Measurements from ENCODE around the gene ASAP2. TPM values are rescaled to one million over a fixed set of nuclear protein-coding genes. Genes with fewer than 3 reads are reported as not detected.

The ASAP2 gene
- total RNA-seq, 2 experiments from 2014 or later = 0.16 TPM; not detected in 1

DNA sequence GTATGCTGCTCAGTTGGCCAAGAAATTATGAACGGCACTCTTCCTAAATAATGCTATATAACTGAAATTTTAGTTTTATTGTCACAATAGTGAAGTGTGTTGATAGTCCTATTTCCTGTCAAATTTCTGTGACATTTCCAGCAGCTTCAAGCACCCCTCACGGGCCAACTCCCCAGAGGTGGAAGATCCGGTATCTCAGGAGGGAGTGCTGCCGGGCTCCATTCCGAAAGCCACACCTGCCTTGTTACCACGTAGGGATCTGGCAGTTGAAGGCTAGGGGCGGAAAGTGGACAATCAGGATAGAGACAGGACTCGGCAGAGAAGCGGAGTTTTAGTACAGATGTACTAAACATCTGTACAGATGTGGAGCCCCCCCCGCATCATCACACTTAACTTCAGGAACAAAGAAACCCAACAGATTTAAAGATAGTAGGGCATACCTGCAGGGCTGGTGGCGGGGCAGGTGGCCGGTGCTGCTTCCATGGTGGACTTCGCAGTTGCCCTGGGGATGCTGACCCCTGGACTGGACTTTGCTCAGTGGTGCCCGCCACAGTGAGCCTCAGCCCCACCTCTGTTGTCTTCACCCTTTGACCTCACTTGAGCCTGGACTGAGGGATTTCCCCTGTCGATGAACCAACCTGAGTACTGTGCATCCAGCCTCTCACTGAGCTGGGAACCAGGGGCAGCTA, 22.3 kb downstream of the ASAP2 start:
- Mint-ChIP-seq H3K4me3 (no peak overlapping the region), H3K27ac (no peak overlapping the region), H3K9me3 (no peaks in the 10 kb centered on the region), H3K4me1 (ENCODE audit: low read depth) (no peaks in the 10 kb centered on the region), H3K27me3 (peaks cover 25% of the 10 kb centered on the region), H3K36me3 (ENCODE audit: low read depth) (no peaks in the 10 kb centered on the region)
- no peak for ATAC-seq (ENCODE audit: poor library complexity)
- no peak overlapping the region for H3K4me3 ChIP-seq (ENCODE audit: low read length)
- no peak for DNase-seq
- intact Hi-C loops (cut with DNase I, micrococcal nuclease) = no loop called here
- H3K9me3 ChIP-seq (ENCODE audit: control insufficient read depth in 1 of 2, insufficient read depth in 1 of 2, low read length in 2 of 2) = no peaks in the 10 kb centered on the region
- no peaks in the 10 kb centered on the region for H3K4me1 ChIP-seq (ENCODE audit: insufficient read depth, low read length)
- POLR2A ChIA-PET = no interaction called here
- TF ChIP-seq, protein P1, sequence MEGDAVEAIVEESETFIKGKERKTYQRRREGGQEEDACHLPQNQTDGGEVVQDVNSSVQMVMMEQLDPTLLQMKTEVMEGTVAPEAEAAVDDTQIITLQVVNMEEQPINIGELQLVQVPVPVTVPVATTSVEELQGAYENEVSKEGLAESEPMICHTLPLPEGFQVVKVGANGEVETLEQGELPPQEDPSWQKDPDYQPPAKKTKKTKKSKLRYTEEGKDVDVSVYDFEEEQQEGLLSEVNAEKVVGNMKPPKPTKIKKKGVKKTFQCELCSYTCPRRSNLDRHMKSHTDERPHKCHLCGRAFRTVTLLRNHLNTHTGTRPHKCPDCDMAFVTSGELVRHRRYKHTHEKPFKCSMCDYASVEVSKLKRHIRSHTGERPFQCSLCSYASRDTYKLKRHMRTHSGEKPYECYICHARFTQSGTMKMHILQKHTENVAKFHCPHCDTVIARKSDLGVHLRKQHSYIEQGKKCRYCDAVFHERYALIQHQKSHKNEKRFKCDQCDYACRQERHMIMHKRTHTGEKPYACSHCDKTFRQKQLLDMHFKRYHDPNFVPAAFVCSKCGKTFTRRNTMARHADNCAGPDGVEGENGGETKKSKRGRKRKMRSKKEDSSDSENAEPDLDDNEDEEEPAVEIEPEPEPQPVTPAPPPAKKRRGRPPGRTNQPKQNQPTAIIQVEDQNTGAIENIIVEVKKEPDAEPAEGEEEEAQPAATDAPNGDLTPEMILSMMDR (IDR thresholded peaks at IDR 0.05) = no peak
- CTCF ChIA-PET = no interaction called here
- no peak overlapping the region for H3K27ac ChIP-seq (ENCODE audit: low read depth in 1 of 2, low read length in 2 of 2)
- H3K36me3 ChIP-seq (ENCODE audit: insufficient read depth, low read length) = no peaks in the 10 kb centered on the region
- peaks cover 0 to 10% of the 10 kb centered on the region in 2 experiments for H3K27me3 ChIP-seq (ENCODE audit: control insufficient read depth in 1 of 2, insufficient read depth in 2 of 2, low read length in 2 of 2)

DNA sequence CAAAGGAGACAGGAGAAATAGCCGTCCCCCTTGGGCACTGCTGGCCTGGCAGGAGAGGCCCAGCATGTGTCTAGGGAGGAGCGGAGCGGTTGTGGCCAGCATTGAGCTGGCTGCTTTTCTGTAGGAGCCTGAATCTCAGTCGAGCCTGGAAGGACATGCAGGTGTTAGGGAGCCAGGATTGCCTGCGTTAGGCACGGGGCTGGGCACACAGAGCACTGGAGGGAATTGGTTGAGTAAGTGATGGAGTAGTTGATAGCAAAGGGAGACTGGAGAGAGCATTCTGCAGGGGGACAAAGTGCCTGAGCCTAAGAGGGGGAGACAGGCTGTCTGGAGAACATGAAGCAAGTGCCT, 22.8 kb downstream of the ASAP2 start:
- H3K4me1 Mint-ChIP-seq (ENCODE audit: low read depth) = no peaks in the 10 kb centered on the region
- intact Hi-C loops (cut with DNase I, micrococcal nuclease) = no loop called here
- CTCF ChIA-PET = no interaction called here
- POLR2A ChIA-PET = no interaction called here
- H3K4me3 Mint-ChIP-seq = no peak overlapping the region
- H3K9me3 Mint-ChIP-seq = no peaks in the 10 kb centered on the region
- ATAC-seq (ENCODE audit: poor library complexity) (no peak), DNase-seq (no peak)
- H3K36me3 Mint-ChIP-seq (ENCODE audit: low read depth) = no peaks in the 10 kb centered on the region
- Histone ChIP-seq H3K9me3 (ENCODE audit: control insufficient read depth in 1 of 2, insufficient read depth in 1 of 2, low read length in 2 of 2) (no peaks in the 10 kb centered on the region), H3K4me1 (ENCODE audit: insufficient read depth, low read length) (no peaks in the 10 kb centered on the region), H3K27ac (ENCODE audit: low read depth in 1 of 2, low read length in 2 of 2) (no peak overlapping the region), H3K4me3 (ENCODE audit: low read length) (no peak overlapping the region), H3K27me3 (ENCODE audit: control insufficient read depth in 1 of 2, insufficient read depth in 2 of 2, low read length in 2 of 2) (peaks cover 0 to 10% of the 10 kb centered on the region in 2 experiments), H3K36me3 (ENCODE audit: insufficient read depth, low read length) (no peaks in the 10 kb centered on the region)
- H3K27ac Mint-ChIP-seq = no peak overlapping the region
- TF ChIP-seq, protein P1 (IDR thresholded peaks at IDR 0.05) = no peak
- peaks cover 25% of the 10 kb centered on the region for H3K27me3 Mint-ChIP-seq

DNA sequence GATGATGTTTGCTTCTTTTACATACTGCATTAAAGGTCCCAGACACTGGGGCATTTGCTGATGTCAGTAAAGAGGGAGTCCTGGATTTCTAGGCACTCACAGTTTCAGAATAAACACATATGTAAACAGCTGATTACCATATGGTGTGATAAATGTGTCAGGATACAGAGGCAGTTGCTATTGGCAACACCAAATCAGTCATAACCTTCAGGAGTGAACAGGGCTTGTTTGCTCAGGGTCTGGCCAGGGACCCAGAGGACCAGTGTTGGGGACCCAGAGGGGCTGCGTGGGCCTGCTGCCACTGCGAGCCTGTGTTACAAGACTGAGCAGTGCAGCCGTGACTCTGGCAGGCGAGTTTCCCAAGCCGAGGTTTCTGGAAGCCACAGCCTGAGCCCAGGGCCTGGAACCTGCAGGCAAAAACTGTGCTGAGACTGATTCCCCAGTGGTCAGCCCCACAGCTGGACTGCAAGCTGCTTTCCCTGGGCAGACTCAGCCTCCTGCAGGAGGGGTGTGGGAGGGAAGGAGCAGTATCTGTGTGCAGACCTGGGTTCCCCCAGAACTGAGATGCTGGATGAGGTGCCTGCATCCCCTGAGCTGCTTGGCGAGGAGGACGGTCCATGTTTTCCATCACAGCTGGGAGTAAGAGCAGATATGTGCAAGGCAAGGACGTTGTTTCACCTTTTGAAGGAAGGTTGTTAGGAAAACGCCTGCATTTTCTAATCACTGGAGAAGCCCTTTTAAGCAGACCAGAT, 23.6 kb downstream of the ASAP2 start:
- peaks cover 25% of the 10 kb centered on the region for H3K27me3 Mint-ChIP-seq

More for the DNA sequence above, 23.6 kb downstream of the ASAP2 start:
- no peak overlapping the region for H3K27ac Mint-ChIP-seq
- no peak overlapping the region for H3K4me3 Mint-ChIP-seq
- TF ChIP-seq, protein P1 (IDR thresholded peaks at IDR 0.05) = no peak
- no peaks in the 10 kb centered on the region for H3K4me1 Mint-ChIP-seq (ENCODE audit: low read depth)
- H3K4me3 ChIP-seq (ENCODE audit: low read length) = no peak overlapping the region
- no peaks in the 10 kb centered on the region for H3K9me3 ChIP-seq (ENCODE audit: control insufficient read depth in 1 of 2, insufficient read depth in 1 of 2, low read length in 2 of 2)
- ChIA-PET CTCF (no interaction called here), POLR2A (no interaction called here)
- DNase-seq (no peak), ATAC-seq (ENCODE audit: poor library complexity) (no peak)
- peaks cover 0 to 10% of the 10 kb centered on the region in 2 experiments for H3K27me3 ChIP-seq (ENCODE audit: control insufficient read depth in 1 of 2, insufficient read depth in 2 of 2, low read length in 2 of 2)
- H3K9me3 Mint-ChIP-seq = no peaks in the 10 kb centered on the region
- intact Hi-C loops (cut with DNase I, micrococcal nuclease) = no loop called here
- H3K27ac ChIP-seq (ENCODE audit: low read depth in 1 of 2, low read length in 2 of 2) = no peak overlapping the region
- H3K4me1 ChIP-seq (ENCODE audit: insufficient read depth, low read length) = no peaks in the 10 kb centered on the region
- H3K36me3 Mint-ChIP-seq (ENCODE audit: low read depth) = no peaks in the 10 kb centered on the region
- no peaks in the 10 kb centered on the region for H3K36me3 ChIP-seq (ENCODE audit: insufficient read depth, low read length)
